LoVo (cell line): Measurements from ENCODE around the gene DCST2.

Experiments used
- DNase-seq: peaks from one replicate; pipeline ENCODE4 v3.0.0-alpha.2; 2016; ENCODE audit warnings: low spot score

The DCST2 gene

DNA sequence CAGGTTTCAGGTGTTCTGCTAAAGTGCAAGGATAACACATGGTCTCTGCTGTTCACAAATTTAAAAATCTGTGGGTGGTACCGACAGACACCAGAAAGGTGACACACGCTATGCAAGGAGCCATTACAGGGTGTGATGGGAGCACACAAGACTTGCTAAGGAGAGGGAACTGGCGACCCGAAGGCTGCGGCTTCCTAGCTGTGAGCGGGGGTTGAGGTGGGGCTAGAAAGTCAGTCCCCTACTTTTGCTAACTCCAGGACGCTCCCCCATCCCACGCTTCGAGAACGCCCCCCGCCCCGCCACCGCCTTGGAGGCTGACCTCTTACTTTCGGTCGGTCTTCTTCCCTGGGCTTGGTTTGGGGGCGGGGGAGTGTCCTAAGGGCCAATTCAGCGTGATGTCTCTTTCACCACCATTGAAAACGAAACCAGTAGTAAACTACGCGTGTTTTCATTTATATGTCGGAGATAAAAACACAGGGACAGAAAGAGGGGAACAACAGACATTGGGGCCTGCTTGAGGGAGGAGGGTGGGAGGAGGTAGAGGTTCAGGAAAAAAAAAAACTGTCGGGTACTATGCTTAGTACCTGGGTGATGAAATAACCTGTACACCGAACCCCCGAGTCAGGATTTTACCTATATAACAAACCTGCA lies 58.0 kb downstream of the DCST2 start:
- peak; percentile 49 for DNase-seq

DNA sequence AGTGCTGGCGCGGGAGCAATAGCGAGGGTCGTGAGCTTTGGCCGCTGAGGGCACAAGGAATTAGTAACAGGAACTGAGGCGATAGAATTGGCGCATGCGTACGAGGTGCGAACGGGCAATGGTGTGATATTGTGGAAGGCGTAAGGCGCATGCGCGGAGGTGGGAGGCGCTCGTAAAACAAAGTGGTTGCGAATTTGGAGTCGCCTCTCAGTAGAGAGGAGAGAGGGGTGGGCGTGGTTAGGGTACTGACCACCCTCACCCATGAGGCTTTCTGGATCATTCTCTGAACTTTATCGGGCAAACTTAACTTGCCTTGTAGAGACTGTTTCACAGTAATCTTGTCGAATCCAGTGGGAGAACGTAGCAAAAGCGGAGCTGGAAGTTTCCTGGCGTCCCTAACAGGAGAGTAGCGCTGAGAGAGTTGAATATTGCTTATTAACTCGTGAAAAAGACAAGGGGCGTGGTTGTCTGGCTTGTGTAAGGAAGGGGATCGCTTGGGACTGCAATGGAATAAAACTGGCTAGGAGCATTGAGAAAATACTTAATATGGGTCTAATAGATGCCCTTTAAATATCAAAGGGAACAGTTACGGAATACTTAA lies 58.7 kb downstream of the DCST2 start:
- DNase-seq, result peak; percentile 98

- DNase-seq, result peak; percentile 99
Observed at GRCh38 chr1:154974102-154974807, 59.3 kb downstream of the DCST2 start, which contains the start of gene CKS1B. Gene CKS1B (plus strand): TSS chr1:154974681. CDS start chr1:154974746, 65 bp downstream.

DNA sequence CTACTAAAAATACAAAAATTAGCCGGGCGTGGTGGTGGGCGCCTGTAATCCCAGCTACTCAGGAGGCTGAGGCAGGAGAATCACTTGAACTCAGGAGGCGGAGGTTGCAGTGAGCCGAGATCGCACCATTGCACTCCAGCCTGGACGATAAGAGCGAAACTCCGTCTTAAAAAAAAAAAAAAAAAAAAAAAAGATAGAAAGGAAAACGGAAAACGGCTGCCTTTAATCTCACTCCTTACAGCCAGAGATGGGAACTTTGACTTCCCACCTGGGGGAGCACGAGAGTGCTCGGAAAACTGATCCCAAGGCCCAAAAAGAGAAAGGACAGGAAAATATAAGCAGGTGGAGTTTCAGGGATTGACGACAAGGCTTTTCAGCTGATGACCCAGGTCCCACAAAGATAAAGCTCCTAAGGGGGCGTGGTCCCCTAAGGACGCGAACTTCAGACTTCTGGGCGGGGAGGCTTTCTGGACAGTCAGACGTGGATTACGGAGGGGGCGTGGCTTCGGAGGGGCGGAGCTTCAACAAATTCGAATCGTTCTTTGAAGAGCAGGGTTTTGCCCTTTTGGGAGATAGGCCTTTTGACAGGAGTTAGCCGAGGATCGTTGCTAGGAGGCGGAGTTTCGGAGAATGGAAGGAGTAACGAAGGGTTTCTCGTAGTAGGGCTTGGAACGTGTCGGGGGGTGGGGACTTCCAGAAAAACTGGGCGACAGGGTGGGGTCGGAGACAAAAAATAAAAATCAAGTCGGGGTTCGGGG lies 60.1 kb downstream of the DCST2 start:
- peak; percentile 98 for DNase-seq

DNA sequence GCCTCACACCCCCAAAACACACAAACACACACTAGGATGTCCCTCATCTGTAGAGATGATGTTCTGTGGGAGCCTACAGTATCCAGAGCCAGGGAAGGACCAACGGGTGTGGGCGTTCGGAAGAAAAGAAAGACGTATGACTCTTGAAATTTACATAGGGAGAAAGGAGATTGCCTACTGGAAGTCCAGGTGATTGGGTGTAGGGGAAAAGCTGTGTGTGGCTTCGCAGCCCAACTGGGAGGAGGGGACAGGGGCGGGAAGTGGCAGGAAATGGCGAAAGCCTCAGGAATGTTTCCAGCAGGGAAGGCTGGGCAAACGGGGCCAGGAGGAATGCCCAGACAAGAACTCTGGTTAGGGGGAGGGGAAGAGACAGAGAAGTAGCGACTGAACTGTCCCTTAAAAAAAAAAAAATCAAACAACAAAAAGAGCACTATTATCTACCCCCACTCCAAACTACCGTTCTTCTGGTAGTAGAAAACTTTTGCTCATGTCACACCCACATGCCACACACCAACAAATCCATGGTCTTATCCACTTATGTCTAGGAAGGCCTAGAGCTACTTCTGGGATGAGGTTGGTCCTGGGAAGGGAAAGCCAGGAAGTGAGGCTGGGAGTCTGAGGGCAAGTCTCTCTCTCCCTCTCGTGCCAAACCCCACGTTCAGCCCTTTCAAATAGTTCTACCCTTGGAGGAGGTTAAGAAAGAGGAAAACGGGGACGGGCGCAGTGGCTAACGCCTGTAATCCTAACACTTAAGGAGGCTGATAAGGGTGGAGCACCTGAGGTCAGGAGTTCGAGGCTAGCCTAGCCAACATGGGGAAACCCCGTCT lies 60.9 kb downstream of the DCST2 start:
- DNase-seq, result peak; percentile 92

- no peak for DNase-seq
Observed at GRCh38 chr1:154972213-154972516, 61.4 kb downstream of the DCST2 start.

DNA sequence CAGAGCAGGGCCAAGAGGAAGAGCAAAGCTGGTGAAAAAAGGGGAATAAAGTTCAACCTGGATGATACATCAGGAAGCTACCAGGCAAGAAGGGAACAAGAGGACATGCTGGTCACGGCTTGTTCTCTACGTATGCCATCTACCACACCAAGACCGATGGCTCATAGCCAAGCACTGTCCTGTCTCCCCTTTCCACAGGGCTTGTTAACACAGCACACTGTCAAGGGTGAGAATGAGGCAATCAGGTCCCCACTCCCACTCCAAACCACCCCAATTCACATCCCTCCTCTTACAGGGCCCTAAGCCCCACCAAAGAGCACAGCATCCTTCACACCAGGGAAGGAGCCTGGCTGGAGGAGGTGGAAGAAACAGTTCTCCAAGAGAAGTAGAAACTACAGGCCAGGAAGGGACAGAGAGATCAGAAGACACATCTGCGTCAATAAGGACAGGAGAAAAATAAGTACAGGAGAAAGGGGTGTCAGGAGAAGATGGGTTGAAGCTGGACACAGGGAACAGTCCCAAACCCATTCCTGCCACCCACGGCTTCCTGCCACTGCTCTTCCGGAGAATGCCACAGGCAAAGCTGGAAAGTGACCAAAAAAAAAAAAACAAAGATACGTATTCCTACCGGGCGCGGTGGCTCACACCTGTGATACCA lies 62.1 kb downstream of the DCST2 start:
- no peak for DNase-seq

GRCh38 chr1:154970631-154971340 lies 62.8 kb downstream of the DCST2 start, which contains the start of gene SHC1:
Gene SHC1 (minus strand): TSS chr1:154970747. CDS start chr1:154970526, 221 bp downstream.
- no peak for DNase-seq

GRCh38 chr1:154969860-154970452 lies 63.6 kb downstream of the DCST2 start:
- no peak for DNase-seq

GRCh38 chr1:154969246-154969645 lies 64.3 kb downstream of the DCST2 start:
- DNase-seq, result no peak

GRCh38 chr1:154968731-154969130 lies 64.8 kb downstream of the DCST2 start:
- DNase-seq, result no peak
